HG03103 (cell line): Measurements from ENCODE around the gene EMP1.
A peak's percentile ranks its signal among the peaks of the same experiment; 100 is the strongest.

Source experiments
- ATAC-seq: cut with Tn5 transposase; IDR thresholded peaks from one replicate; pipeline ENCODE4 v1.9.1; 2021; ENCODE audit warnings: low read depth; ENCODE audit not compliant: unreplicated experiment

The EMP1 gene

GRCh38 chr12:13171921-13172859 lies 24.3 kb upstream of the EMP1 start:
- peak; percentile 31 for ATAC-seq

DNA sequence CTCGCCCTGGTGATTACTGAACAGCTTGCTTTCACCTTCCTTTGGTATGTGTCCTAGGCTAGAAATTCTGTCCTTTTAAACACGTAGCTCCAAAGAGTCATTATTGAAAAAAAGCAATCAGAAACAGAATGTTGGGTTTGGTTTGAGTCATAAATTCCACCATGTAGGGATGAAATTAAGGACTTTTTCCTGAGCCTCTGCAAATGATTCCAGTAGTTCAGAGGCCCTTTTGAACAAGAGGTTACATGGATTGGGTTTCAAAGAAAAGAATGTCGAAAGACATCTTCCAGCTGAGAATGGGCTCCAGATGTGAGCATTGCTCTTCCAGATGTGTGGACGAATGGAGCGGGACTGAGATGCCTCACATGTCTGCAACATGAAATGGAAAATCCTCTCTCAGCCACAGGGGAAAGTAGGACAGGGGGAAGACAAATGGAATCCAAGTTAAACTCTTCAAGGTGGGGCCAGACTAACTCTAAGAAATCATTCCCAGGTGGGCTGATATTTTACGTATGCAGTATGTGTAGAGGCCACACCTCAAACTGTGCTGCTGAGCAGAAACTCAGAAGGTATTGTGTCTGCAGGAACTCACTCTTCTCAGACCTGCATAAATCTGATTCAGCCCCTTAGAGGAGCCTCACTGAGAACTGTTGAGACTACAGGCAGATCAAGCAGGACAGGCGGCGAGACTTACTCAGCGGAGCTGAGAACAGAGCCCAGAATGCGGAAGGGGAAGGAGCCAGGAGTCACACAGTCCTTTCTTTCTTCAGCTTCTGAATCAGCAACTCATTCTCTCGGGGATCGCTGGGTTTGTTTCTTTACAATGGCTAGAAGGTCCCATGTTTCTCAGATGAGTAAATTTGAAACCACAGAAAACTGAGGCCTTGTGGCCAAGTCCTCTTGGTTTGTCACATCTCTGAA lies 23.3 kb upstream of the EMP1 start:
- ATAC-seq: peak; percentile 95

DNA sequence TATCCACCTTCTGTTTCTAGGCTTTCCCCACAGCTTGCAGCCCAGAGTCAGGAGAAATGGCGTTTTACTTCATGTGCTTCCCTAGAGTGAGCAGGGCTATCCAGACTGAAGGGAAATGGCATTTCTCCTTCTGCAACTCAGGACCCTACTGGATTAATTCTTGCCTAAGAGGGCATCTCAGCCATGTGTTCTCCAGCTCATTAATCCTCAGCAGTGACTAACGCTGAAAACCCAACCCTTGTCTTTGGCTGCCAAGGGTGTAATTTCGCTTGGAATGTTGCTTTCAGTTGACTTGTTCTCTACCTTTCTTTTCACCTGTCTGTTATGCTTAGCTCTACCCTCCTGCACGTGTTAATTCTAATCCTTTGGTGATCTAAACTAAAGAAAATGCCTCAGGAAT lies 21.0 kb upstream of the EMP1 start:
- ATAC-seq: no peak

DNA sequence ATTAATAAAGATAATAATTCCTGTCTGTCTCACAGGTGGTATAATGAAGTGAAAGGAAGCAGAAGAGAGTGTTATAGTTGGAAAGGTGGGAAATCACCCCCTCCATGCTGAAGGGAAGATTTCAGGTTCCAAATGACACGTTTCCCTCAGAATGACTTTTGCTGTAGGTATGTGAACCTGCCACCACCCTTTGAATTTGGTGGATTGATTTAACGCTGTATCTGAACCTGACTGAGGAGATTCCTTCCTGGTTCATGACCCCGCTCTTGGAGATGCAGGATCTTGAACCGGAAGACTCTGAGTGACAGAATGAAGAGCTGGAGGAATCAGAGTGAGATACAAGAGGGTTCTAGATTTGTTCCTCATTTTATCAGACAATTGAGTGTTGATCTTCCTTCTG lies 20.3 kb upstream of the EMP1 start:
- ATAC-seq: no peak

GRCh38 chr12:13177373-13177772 lies 19.2 kb upstream of the EMP1 start:
- no peak for ATAC-seq

GRCh38 chr12:13177906-13178305 lies 18.6 kb upstream of the EMP1 start:
- no peak for ATAC-seq

GRCh38 chr12:13178568-13179210 lies 17.8 kb upstream of the EMP1 start:
- ATAC-seq: no peak

DNA sequence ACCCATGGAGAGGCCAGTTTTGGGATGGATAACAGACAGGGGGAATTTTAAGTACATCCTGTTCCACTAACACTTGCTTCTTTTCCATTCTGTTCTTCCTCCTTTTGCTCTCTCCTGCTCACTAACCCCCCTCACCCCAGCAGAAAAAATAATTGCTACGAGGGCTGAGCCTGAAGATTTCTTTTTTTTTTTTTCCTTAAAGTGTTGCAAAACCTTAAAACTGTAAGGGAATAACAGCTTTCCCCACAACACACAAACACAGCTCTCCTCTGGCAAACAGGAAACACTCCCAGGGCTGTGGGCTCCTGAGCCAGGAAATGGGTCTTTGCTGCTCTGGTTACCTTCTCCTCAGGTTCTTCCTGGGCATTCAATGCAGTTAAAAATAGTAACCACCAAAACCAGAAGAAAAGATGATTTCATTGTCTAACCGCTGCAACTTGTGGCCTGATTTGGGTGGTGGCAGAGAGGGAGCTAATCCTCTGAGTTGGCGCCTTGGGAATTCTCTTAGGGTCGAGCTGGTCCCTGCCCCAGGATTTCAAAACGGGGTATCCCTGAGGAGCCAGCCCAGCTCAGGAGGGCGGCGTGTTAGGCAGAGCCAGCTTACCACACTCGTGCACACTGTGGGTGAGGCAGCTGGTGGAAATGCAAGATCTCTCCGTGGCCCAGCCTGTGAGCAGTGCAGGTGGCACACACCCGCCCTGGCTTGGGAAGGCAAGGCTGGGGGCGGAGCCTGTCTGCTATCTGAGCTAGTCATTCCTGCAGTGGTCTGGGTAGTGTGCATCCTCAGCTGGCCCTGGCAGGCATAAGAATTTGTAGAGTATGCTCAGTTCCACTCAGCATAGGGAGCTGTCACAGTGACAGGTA lies 17.1 kb upstream of the EMP1 start:
- ATAC-seq: peak; percentile 62

DNA sequence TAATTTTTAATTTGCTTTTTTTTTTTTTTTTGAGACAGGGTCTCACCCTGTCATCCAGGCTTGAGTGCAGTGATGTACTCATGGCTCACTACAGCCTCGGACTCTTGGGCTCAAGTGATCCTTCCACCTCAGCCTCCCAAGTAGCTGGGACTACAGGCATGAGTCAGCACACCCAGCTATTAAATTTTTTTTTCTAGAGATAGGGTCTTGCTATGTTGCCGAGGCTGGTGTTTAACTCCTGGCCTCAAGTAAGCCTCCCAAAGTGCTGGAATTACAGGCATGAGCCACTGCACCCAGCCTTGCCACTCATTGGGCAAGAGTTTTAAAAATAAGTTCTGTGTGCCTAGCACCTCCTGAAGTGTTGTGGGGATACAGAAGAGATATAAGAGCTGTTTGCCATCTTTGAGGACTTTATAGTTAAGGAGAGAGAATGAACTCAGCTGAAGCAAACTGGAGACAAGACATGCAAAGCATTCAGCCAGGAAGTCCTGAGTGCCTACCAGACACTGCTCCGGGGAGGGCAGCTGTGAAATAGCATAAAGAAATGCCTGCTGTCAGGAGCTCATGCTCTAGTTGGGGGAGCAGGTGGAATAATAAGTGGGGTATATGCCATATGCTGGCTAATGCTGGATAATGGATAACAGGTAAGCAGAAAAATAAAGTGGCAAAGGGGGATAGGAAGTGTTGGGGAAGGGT lies 15.0 kb upstream of the EMP1 start:
- ATAC-seq: no peak

DNA sequence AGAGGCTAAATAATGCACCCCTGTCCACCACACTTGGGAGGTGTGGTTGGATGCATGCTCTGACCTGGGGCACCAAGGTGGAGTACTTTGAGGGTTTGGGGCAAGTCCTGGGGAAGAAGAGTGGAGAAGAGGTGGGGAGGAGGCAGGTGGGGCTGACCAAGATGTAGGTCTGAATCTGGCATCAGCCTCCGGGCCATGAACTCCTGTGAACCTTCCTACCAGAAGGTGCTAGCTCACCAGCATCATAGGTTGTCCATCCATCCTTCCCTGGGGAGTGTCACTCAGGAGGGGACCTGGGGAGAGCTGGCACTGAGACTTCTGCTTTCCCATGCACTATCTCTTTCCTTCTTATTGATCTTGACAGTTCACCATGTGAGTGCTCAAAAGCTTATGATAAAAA lies 13.6 kb upstream of the EMP1 start:
- ATAC-seq: no peak

DNA sequence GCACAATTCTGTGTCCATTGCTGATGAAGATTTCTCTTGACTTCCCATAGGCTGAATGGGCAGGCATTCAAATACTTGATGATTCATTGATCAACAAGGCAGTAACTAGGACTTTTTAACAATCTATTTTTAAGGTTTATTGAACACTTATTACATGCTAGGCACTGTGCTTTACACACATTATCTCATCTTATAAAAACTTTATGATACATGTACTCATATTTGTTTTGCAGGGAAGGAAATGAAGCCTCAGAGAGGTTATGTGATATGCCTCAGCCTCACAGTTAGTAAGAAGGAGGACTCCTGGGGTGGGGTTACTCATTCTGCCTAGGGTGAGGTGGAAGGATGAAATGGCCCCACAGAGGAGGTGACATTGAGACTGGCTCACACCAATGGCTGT lies 12.9 kb upstream of the EMP1 start:
- no peak for ATAC-seq

DNA sequence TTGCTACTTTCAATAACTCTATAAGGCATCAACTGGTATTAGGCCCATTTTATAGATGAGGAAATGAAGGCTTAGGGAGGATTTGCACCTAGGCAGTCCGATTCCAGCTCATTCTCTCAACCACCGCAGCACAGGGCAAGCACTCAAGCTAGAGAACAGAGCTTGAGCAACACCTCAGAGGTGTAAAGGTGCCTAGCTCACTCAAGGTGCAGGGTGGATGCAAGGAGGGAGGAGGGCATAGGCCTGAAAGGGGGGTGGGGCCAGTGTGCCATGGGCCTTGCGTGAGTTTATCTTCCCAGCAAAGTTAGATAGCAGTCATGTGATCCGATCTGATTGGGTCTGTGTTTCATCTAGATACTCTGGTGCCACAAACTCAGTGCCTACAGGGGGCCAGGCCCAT lies 10.2 kb upstream of the EMP1 start:
- ATAC-seq: no peak

DNA sequence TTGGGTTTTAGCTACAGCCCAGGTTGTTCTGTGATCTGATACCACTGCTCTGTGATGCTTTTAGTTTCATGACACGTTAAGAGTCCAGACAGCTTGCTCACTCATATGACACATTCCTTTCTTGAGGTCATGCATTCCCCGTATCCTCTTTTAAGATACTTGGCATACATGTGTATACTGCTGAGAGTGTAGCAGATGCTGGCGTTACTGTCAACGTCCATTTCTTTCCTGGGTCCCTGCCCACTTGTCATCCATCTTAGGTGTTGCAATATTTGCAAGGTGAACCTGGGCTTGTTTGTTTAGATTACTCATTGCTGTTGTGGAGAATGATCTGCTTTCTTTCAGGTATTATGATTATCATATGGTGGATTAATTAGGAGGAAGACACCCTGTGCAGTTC lies 9.1 kb upstream of the EMP1 start:
- no peak for ATAC-seq

- no peak for ATAC-seq
Measured at GRCh38 chr12:13189264-13189663, 7.3 kb upstream of the EMP1 start.

- ATAC-seq: no peak
Measured at GRCh38 chr12:13190275-13190674, 6.3 kb upstream of the EMP1 start.

DNA sequence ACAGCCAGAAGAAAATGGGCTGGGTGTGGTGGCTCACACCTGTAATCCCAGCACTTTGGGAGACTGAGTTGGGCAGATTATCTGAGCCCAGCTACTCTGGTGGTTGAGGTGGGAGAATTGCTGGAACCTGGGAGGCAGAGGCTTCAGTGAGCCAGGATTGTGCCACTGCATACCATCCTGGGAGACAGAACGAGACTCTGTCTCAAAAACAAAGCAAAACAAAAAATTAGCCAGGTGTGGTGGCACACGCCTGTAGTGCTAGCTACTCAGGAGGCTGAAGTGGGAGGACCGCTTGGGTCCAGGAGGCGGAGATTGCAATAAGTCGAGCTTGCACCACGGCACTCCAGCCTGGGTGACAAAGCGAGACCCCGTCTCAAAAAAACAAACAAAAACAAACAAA lies 3.8 kb upstream of the EMP1 start:
- no peak for ATAC-seq

GRCh38 chr12:13193505-13194231 lies 2.9 kb upstream of the EMP1 start:
- no peak for ATAC-seq

GRCh38 chr12:13194401-13195110 lies 2.0 kb upstream of the EMP1 start:
- no peak for ATAC-seq
